Endometrial microvascular endothelial cells (primary cell): Measurements from ENCODE around the gene SLC8B1. TPM values are rescaled to one million over a fixed set of nuclear protein-coding genes. Genes with fewer than 3 reads are reported as not detected.

Source experiments
- in situ Hi-C: cut with HindIII; loops from 2 replicates; pipeline ENCODE4 v1.10.0; 2017; ENCODE audit warnings: low sequenced_read_pairs, low pct_unique_long_range_greater_than_20kb; ENCODE audit errors: inconsistent ontology term
- total RNA-seq: library from RNA; depleted of rRNA; stranded (reverse); fragments of >200 nt; gene quantifications from one replicate; pipeline ENCODE4 v1.2.3, GENCODE V29; 2015; ENCODE audit errors: inconsistent ontology term

Gene SLC8B1
- total RNA-seq, 1 donor from 2014 or later, result 78.8 TPM

- in situ Hi-C loops, result no loop called here
Measured at GRCh38 chr12:113284751-113285150, 50.2 kb downstream of the SLC8B1 start.

GRCh38 chr12:113278633-113279032 is 56.3 kb downstream of the SLC8B1 start:
- in situ Hi-C loops, result no loop called here

- in situ Hi-C loops, result no loop called here
Measured at GRCh38 chr12:113278141-113278540, 56.8 kb downstream of the SLC8B1 start.

GRCh38 chr12:113277511-113277910 is 57.4 kb downstream of the SLC8B1 start:
- in situ Hi-C loops, result no loop called here

- in situ Hi-C loops, result no loop called here
Measured at GRCh38 chr12:113276946-113277500, 57.9 kb downstream of the SLC8B1 start.

GRCh38 chr12:113276306-113276705 is 58.6 kb downstream of the SLC8B1 start:
- in situ Hi-C loops, result no loop called here

- in situ Hi-C loops, result no loop called here
Measured at GRCh38 chr12:113274848-113275247, 60.1 kb downstream of the SLC8B1 start.

GRCh38 chr12:113273053-113273725 is 61.7 kb downstream of the SLC8B1 start:
- in situ Hi-C loops, result no loop called here

GRCh38 chr12:113271853-113272561 is 62.9 kb downstream of the SLC8B1 start:
- in situ Hi-C loops, result no loop called here

GRCh38 chr12:113271466-113271852 is 63.5 kb downstream of the SLC8B1 start:
- in situ Hi-C loops, result no loop called here

- in situ Hi-C loops, result no loop called here
Measured at GRCh38 chr12:113270709-113271009, 64.2 kb downstream of the SLC8B1 start.

- in situ Hi-C loops, result no loop called here
Measured at GRCh38 chr12:113269257-113269943, 65.5 kb downstream of the SLC8B1 start.

- in situ Hi-C loops, result no loop called here
Measured at GRCh38 chr12:113268621-113269020, 66.3 kb downstream of the SLC8B1 start.

GRCh38 chr12:113268136-113268535 is 66.8 kb downstream of the SLC8B1 start:
- in situ Hi-C loops, result no loop called here

GRCh38 chr12:113267621-113268020 is 67.3 kb downstream of the SLC8B1 start:
- in situ Hi-C loops, result no loop called here

- in situ Hi-C loops, result no loop called here
Measured at GRCh38 chr12:113266106-113266895, 68.6 kb downstream of the SLC8B1 start.

GRCh38 chr12:113263431-113263963 is 71.4 kb downstream of the SLC8B1 start:
- in situ Hi-C loops, result no loop called here

GRCh38 chr12:113262710-113263109 is 72.2 kb downstream of the SLC8B1 start:
- in situ Hi-C loops, result no loop called here
